GM23338 (cell line): ENCODE results near the gene CBARP. TPM values are rescaled to one million over a fixed set of nuclear protein-coding genes. Genes with fewer than 3 reads are reported as not detected.

ENCODE experiments used
- ATAC-seq: fragments of 200-7000 bp; cut with Tn5 transposase; 3 replicates; pipeline ENCODE4 v1.9.1; 2020
- DNase-seq: peaks from one replicate; pipeline ENCODE4 v3.0.0-alpha.2; 2015; ENCODE audit warnings: low spot score
- H2AFZ ChIP-seq: fragments of 200-600 bp; sonication (generic); 2 replicates; pipeline ENCODE4 v1.8.0; 2016; ENCODE audit warnings: antibody characterized with exemption, mild to moderate bottlenecking, moderate library complexity
- H3F3A ChIP-seq: fragments of 200-600 bp; sonication (generic); replicated peaks from 2 replicates; pipeline ENCODE4 v1.8.0; 2017; ENCODE audit warnings: antibody characterized with exemption, mixed run types, low read depth
- H3K27ac ChIP-seq: fragments of 200-600 bp; sonication (generic); 2 replicates; pipeline ENCODE4 v1.6.1; 2016; ENCODE audit warnings: low read depth
- H3K27me3 ChIP-seq: fragments of 200-600 bp; sonication (generic); 2 replicates; pipeline ENCODE4 v1.8.0; 2016; ENCODE audit warnings: mild to moderate bottlenecking, mixed run types, moderate library complexity; ENCODE audit not compliant: insufficient read depth
- H3K36me3 ChIP-seq: fragments of 200-600 bp; sonication (generic); 2 replicates; pipeline ENCODE4 v1.8.0; 2016; ENCODE audit warnings: mild to moderate bottlenecking; ENCODE audit not compliant: insufficient read depth
- H3K4me1 ChIP-seq: fragments of 200-600 bp; sonication (generic); 2 replicates; pipeline ENCODE4 v1.8.0; 2016; ENCODE audit warnings: mild to moderate bottlenecking, moderate library complexity; ENCODE audit not compliant: insufficient read depth
- H3K4me2 ChIP-seq: fragments of 200-600 bp; sonication (generic); 2 replicates; pipeline ENCODE4 v1.7.1; 2017; ENCODE audit warnings: mixed run types
- H3K4me3 ChIP-seq: fragments of 200-600 bp; sonication (generic); 2 replicates; pipeline ENCODE4 v1.6.1; 2016; ENCODE audit warnings: mixed run types
- H3K79me2 ChIP-seq: fragments of 200-600 bp; sonication (generic); replicated peaks from 2 replicates; pipeline ENCODE4 v1.8.0; 2017; ENCODE audit warnings: mild to moderate bottlenecking; ENCODE audit not compliant: insufficient read depth
- H3K9me2 ChIP-seq: fragments of 200-600 bp; sonication (generic); 2 replicates; pipeline ENCODE4 v1.8.0; 2017; ENCODE audit not compliant: insufficient read depth
- H4K20me1 ChIP-seq: fragments of 200-600 bp; sonication (generic); replicated peaks from 2 replicates; pipeline ENCODE4 v1.8.0; 2017; ENCODE audit warnings: mild to moderate bottlenecking; ENCODE audit not compliant: insufficient read depth
- H3K27ac Mint-ChIP-seq: 2 replicates; pipeline ENCODE4 v1.8.0; 2020; ENCODE audit warnings: inconsistent platforms, mild to moderate bottlenecking, moderate library complexity, mixed read lengths
- H3K27me3 Mint-ChIP-seq: 3 replicates; pipeline ENCODE4 v1.8.0; 2022; ENCODE audit warnings: low read depth, mild to moderate bottlenecking, moderate library complexity, mixed read lengths, inconsistent platforms; ENCODE audit not compliant: insufficient read depth, poor library complexity
- H3K36me3 Mint-ChIP-seq: 3 replicates; pipeline ENCODE4 v1.8.0; 2021; ENCODE audit warnings: low read depth, mild to moderate bottlenecking, inconsistent platforms, moderate library complexity, mixed read lengths
- H3K4me1 Mint-ChIP-seq: 3 replicates; pipeline ENCODE4 v1.8.0; 2020; ENCODE audit warnings: mild to moderate bottlenecking, inconsistent platforms, mixed read lengths
- H3K4me3 Mint-ChIP-seq: 3 replicates; pipeline ENCODE4 v1.8.0; 2021; ENCODE audit warnings: moderate library complexity, mild to moderate bottlenecking, inconsistent platforms, mixed read lengths
- H3K9me3 Mint-ChIP-seq: 3 replicates; pipeline ENCODE4 v1.8.0; 2020; ENCODE audit warnings: moderate library complexity, mild to moderate bottlenecking, inconsistent platforms, mixed read lengths
- CREB1 ChIP-seq: fragments of 250-450 bp; sonication (Bioruptor Pico); IDR thresholded peaks from 2 replicates; pipeline ENCODE4 v1.5.0; 2020; ENCODE audit warnings: low read depth, mild to moderate bottlenecking, moderate library complexity
- EZH2 ChIP-seq: fragments of 200-600 bp; sonication (generic); IDR thresholded peaks from one replicate; pipeline ENCODE4 v1.8.0; 2017; ENCODE audit warnings: antibody characterized with exemption, mild to moderate bottlenecking, low read depth; ENCODE audit not compliant: unreplicated experiment
- EZH2phosphoT487 ChIP-seq: fragments of 200-600 bp; sonication (generic); IDR thresholded peaks from one replicate; pipeline ENCODE4 v1.8.1; 2018; ENCODE audit warnings: antibody characterized with exemption; ENCODE audit not compliant: unreplicated experiment
- JUNB ChIP-seq: IDR thresholded peaks from one replicate; pipeline ENCODE4 v1.6.1; 2016; ENCODE audit warnings: antibody characterized with exemption; ENCODE audit not compliant: unreplicated experiment
- NANOG ChIP-seq: IDR thresholded peaks from 2 replicates; pipeline ENCODE4 v1.6.1; 2016; ENCODE audit warnings: antibody characterized with exemption, borderline replicate concordance
- POLR2AphosphoS5 ChIP-seq: IDR thresholded peaks from 2 replicates; pipeline ENCODE4 v1.6.1; 2016; ENCODE audit warnings: antibody characterized with exemption, low read depth
- STAT1 ChIP-seq: IDR thresholded peaks from one replicate; pipeline ENCODE4 v1.6.1; 2016; ENCODE audit warnings: antibody characterized with exemption; ENCODE audit not compliant: unreplicated experiment
- ZNF114 ChIP-seq: fragments of 250-450 bp; sonication (Bioruptor Pico); IDR thresholded peaks from 2 replicates; pipeline ENCODE4 v1.5.0; 2020; ENCODE audit warnings: mild to moderate bottlenecking, moderate library complexity
- ZNF331 ChIP-seq: fragments of 250-450 bp; sonication (Bioruptor Pico); IDR thresholded peaks from 2 replicates; pipeline ENCODE4 v1.5.0; 2020; ENCODE audit warnings: low read depth, mild to moderate bottlenecking, moderate library complexity
- polyA plus RNA-seq: library from polyadenylated mRNA; unstranded; fragments of >200 nt; fragmentation: Nextera tagmentation; extraction: Ambion mirVana; gene quantifications from 2 replicates; pipeline ENCODE4 v1.2.1, GENCODE V29; 2016
- total RNA-seq: library from RNA; depleted of rRNA; stranded (reverse); fragments of >200 nt; shearing (Covaris generic); gene quantifications from 2 replicates; pipeline ENCODE4 v1.2.3, GENCODE V29; 2014
- TF ChIP-seq, protein P1 (sequence below): IDR thresholded peaks from 2 replicates; pipeline ENCODE4 v1.6.1; 2016; ENCODE audit warnings: antibody characterized with exemption
- TF ChIP-seq, protein P2 (sequence below), 2 experiments: fragments of 200-600 bp in 1 of 2; sonication (generic) in 1 of 2; conservative IDR thresholded peaks; 2 replicates each; pipeline versions ENCODE4 v1.5.1 to v1.6.1; 2016 to 2017; ENCODE audit warnings: antibody characterized with exemption in 2 of 2, low read depth in 2 of 2, mild to moderate bottlenecking in 2 of 2, moderate library complexity in 1 of 2
- TF ChIP-seq, protein P3 (sequence below): IDR thresholded peaks from one replicate; pipeline ENCODE4 v1.6.1; 2018; ENCODE audit warnings: antibody characterized with exemption; ENCODE audit not compliant: unreplicated experiment
- TF ChIP-seq, protein P4 (sequence below): fragments of 250-450 bp; sonication (Bioruptor Pico); IDR thresholded peaks from 2 replicates; pipeline ENCODE4 v1.5.0; 2020; ENCODE audit warnings: mild to moderate bottlenecking, moderate library complexity

CBARP gene
- total and polyA plus RNA-seq, 2 experiments from 2014 or later, result 2.0 to 14.1 TPM

DNA sequence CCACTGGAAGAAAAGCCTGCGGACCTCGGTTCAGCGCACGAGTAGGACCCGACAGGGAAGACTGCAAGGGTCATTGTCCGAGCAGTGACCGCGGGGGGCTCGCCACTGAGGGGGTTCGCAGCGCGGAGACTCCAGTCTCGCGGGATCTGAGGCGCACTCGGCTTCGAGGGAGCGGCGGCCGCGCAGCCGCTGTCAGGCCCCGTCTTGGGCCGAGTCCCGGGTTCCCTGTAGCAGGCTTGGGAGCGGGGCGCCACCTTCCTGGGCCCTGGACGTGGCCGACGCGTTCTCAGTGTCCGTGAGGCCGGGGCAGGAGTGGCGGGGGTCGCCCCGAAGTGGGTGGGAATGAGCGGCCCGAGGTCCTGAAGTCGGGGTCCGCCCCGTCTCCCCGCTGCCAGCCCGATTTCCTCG, 37.1 kb upstream of the CBARP start:
- peaks cover 31% of the 10 kb centered on the region for H3K4me1 ChIP-seq
- peaks cover 64% of the 10 kb centered on the region for H3F3A ChIP-seq
- peak overlapping the region; percentile 97 for H3K4me2 ChIP-seq
- H4K20me1 ChIP-seq, result peaks cover 34% of the 10 kb centered on the region
- no peak for TF ChIP-seq ZNF331
- TF ChIP-seq, protein P1, sequence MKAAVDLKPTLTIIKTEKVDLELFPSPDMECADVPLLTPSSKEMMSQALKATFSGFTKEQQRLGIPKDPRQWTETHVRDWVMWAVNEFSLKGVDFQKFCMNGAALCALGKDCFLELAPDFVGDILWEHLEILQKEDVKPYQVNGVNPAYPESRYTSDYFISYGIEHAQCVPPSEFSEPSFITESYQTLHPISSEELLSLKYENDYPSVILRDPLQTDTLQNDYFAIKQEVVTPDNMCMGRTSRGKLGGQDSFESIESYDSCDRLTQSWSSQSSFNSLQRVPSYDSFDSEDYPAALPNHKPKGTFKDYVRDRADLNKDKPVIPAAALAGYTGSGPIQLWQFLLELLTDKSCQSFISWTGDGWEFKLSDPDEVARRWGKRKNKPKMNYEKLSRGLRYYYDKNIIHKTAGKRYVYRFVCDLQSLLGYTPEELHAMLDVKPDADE, result no peak
- TF ChIP-seq CREB1 (CRISPR knock-in tag), result no peak
- no peak for TF ChIP-seq ZNF114 (CRISPR knock-in tag)
- TF ChIP-seq NANOG, result no peak
- TF ChIP-seq JUNB, result no peak
- TF ChIP-seq, protein P2, sequence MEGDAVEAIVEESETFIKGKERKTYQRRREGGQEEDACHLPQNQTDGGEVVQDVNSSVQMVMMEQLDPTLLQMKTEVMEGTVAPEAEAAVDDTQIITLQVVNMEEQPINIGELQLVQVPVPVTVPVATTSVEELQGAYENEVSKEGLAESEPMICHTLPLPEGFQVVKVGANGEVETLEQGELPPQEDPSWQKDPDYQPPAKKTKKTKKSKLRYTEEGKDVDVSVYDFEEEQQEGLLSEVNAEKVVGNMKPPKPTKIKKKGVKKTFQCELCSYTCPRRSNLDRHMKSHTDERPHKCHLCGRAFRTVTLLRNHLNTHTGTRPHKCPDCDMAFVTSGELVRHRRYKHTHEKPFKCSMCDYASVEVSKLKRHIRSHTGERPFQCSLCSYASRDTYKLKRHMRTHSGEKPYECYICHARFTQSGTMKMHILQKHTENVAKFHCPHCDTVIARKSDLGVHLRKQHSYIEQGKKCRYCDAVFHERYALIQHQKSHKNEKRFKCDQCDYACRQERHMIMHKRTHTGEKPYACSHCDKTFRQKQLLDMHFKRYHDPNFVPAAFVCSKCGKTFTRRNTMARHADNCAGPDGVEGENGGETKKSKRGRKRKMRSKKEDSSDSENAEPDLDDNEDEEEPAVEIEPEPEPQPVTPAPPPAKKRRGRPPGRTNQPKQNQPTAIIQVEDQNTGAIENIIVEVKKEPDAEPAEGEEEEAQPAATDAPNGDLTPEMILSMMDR (conservative IDR thresholded peaks at IDR 0.05; ENCODE audit: low read depth in 2 of 2), result no peak
- TF ChIP-seq, protein P3, sequence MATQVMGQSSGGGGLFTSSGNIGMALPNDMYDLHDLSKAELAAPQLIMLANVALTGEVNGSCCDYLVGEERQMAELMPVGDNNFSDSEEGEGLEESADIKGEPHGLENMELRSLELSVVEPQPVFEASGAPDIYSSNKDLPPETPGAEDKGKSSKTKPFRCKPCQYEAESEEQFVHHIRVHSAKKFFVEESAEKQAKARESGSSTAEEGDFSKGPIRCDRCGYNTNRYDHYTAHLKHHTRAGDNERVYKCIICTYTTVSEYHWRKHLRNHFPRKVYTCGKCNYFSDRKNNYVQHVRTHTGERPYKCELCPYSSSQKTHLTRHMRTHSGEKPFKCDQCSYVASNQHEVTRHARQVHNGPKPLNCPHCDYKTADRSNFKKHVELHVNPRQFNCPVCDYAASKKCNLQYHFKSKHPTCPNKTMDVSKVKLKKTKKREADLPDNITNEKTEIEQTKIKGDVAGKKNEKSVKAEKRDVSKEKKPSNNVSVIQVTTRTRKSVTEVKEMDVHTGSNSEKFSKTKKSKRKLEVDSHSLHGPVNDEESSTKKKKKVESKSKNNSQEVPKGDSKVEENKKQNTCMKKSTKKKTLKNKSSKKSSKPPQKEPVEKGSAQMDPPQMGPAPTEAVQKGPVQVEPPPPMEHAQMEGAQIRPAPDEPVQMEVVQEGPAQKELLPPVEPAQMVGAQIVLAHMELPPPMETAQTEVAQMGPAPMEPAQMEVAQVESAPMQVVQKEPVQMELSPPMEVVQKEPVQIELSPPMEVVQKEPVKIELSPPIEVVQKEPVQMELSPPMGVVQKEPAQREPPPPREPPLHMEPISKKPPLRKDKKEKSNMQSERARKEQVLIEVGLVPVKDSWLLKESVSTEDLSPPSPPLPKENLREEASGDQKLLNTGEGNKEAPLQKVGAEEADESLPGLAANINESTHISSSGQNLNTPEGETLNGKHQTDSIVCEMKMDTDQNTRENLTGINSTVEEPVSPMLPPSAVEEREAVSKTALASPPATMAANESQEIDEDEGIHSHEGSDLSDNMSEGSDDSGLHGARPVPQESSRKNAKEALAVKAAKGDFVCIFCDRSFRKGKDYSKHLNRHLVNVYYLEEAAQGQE, result no peak
- TF ChIP-seq, protein P4, sequence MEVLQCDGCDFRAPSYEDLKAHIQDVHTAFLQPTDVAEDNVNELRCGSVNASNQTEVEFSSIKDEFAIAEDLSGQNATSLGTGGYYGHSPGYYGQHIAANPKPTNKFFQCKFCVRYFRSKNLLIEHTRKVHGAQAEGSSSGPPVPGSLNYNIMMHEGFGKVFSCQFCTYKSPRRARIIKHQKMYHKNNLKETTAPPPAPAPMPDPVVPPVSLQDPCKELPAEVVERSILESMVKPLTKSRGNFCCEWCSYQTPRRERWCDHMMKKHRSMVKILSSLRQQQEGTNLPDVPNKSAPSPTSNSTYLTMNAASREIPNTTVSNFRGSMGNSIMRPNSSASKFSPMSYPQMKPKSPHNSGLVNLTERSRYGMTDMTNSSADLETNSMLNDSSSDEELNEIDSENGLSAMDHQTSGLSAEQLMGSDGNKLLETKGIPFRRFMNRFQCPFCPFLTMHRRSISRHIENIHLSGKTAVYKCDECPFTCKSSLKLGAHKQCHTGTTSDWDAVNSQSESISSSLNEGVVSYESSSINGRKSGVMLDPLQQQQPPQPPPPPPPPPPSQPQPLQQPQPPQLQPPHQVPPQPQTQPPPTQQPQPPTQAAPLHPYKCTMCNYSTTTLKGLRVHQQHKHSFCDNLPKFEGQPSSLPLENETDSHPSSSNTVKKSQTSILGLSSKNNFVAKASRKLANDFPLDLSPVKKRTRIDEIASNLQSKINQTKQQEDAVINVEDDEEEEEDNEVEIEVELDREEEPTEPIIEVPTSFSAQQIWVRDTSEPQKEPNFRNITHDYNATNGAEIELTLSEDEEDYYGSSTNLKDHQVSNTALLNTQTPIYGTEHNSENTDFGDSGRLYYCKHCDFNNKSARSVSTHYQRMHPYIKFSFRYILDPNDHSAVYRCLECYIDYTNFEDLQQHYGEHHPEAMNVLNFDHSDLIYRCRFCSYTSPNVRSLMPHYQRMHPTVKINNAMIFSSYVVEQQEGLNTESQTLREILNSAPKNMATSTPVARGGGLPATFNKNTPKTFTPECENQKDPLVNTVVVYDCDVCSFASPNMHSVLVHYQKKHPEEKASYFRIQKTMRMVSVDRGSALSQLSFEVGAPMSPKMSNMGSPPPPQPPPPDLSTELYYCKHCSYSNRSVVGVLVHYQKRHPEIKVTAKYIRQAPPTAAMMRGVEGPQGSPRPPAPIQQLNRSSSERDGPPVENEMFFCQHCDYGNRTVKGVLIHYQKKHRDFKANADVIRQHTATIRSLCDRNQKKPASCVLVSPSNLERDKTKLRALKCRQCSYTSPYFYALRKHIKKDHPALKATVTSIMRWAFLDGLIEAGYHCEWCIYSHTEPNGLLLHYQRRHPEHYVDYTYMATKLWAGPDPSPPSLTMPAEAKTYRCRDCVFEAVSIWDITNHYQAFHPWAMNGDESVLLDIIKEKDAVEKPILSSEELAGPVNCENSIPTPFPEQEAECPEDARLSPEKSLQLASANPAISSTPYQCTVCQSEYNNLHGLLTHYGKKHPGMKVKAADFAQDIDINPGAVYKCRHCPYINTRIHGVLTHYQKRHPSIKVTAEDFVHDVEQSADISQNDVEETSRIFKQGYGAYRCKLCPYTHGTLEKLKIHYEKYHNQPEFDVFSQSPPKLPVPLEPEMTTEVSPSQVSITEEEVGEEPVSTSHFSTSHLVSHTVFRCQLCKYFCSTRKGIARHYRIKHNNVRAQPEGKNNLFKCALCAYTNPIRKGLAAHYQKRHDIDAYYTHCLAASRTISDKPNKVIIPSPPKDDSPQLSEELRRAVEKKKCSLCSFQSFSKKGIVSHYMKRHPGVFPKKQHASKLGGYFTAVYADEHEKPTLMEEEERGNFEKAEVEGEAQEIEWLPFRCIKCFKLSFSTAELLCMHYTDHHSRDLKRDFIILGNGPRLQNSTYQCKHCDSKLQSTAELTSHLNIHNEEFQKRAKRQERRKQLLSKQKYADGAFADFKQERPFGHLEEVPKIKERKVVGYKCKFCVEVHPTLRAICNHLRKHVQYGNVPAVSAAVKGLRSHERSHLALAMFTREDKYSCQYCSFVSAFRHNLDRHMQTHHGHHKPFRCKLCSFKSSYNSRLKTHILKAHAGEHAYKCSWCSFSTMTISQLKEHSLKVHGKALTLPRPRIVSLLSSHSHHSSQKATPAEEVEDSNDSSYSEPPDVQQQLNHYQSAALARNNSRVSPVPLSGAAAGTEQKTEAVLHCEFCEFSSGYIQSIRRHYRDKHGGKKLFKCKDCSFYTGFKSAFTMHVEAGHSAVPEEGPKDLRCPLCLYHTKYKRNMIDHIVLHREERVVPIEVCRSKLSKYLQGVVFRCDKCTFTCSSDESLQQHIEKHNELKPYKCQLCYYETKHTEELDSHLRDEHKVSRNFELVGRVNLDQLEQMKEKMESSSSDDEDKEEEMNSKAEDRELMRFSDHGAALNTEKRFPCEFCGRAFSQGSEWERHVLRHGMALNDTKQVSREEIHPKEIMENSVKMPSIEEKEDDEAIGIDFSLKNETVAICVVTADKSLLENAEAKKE (CRISPR knock-in tag), result no peak
- no peak for TF ChIP-seq EZH2
- no peak for TF ChIP-seq EZH2phosphoT487
- no peak for TF ChIP-seq STAT1
- no peak for TF ChIP-seq POLR2AphosphoS5
- peak overlapping the region; percentile 75 for H3K4me3 Mint-ChIP-seq
- peaks cover 43% of the 10 kb centered on the region for H3K27me3 Mint-ChIP-seq
- H3K79me2 ChIP-seq, result peaks cover 47% of the 10 kb centered on the region
- H3K9me3 Mint-ChIP-seq, result no peaks in the 10 kb centered on the region; the same call in 2 of the 3 replicates
- H3K27ac ChIP-seq, result peak overlapping the region; percentile 91
- H3K36me3 ChIP-seq, result peaks cover 31% of the 10 kb centered on the region
- peak overlapping the region; percentile 97 for H3K27ac Mint-ChIP-seq
- H3K36me3 Mint-ChIP-seq, result peaks cover 58% of the 10 kb centered on the region
- H3K4me3 ChIP-seq, result peak overlapping the region; percentile 88
- H2AFZ ChIP-seq, result no peak overlapping the region
- peak; percentile 13 for ATAC-seq
- H3K4me1 Mint-ChIP-seq, result peaks cover 48% of the 10 kb centered on the region
- no peaks in the 10 kb centered on the region for H3K27me3 ChIP-seq
- no peaks in the 10 kb centered on the region for H3K9me2 ChIP-seq
- DNase-seq, result peak; percentile 65
